Thyroid gland (tissue), 4 donors: Measurements from ENCODE around the gene MAGI1. TPM values are rescaled to one million over a fixed set of nuclear protein-coding genes. Genes with fewer than 3 reads are reported as not detected.
A peak's percentile ranks its signal among the peaks of the same experiment; 100 is the strongest.

Experiments
- DNase-seq, 2 donors: peaks; one replicate each; pipeline ENCODE4 v3.0.0-alpha.2; 2019
- H3K27ac ChIP-seq, 3 donors: fragments of 200-600 bp; sonication (generic); 1 replicate in 2 of 3; 2 replicates in 1 of 3; pipeline ENCODE4 v1.5.1; 2016 to 2019; ENCODE audit warnings: mild to moderate bottlenecking in 1 of 3, moderate library complexity in 1 of 3
- H3K27me3 ChIP-seq: fragments of 200-600 bp; sonication (generic); one replicate; pipeline ENCODE4 v1.5.1; 2019
- H3K36me3 ChIP-seq, 2 donors: fragments of 200-600 bp; sonication (generic); one replicate each; pipeline ENCODE4 v1.5.1; 2016 to 2019
- H3K4me1 ChIP-seq, 2 donors: fragments of 200-600 bp; sonication (generic); one replicate each; pipeline ENCODE4 v1.5.1; 2017 to 2019
- H3K4me3 ChIP-seq, 3 donors: fragments of 200-600 bp; sonication (generic); replicated peaks in 1 of 3; 1 replicate in 2 of 3; 2 replicates in 1 of 3; pipeline ENCODE4 v1.5.1; 2016; ENCODE audit warnings: mild to moderate bottlenecking in 1 of 3
- H3K9me3 ChIP-seq: fragments of 200-600 bp; sonication (generic); one replicate; pipeline ENCODE4 v1.5.1; 2017
- CTCF ChIP-seq, 6 experiments: fragments of 200-600 bp in 3 of 6; fragments of 450-650 bp in 3 of 6; sonication (generic) in 3 of 6; IDR thresholded peaks; one replicate each; pipeline ENCODE4 v1.5.1; 2016 to 2019; ENCODE audit warnings: antibody characterized with exemption in 6 of 6, mild to moderate bottlenecking in 2 of 6, inconsistent platforms in 1 of 6, moderate library complexity in 1 of 6
- POLR2A ChIP-seq, 2 donors: fragments of 450-650 bp; IDR thresholded peaks; one replicate each; pipeline ENCODE4 v1.6.1; 2017; ENCODE audit warnings: antibody characterized with exemption in 2 of 2, mild to moderate bottlenecking in 2 of 2, moderate library complexity in 1 of 2
- WGBS, 2 donors: methylation state at CpG; one replicate each; pipeline ENCODE4 v1.1.5; 2017; 5-methylcytosine and 5-hydroxymethylcytosine counted together
- intact Hi-C: fragments of 100-400 bp; cut with DNase I; formaldehyde crosslinking; loops from one replicate; pipeline ENCODE4 v1.15.1; 2023
- total RNA-seq, 4 donors: library from RNA; depleted of rRNA; stranded (reverse); fragments of >200 nt; gene quantifications; one replicate each; pipeline ENCODE4 v1.2.3, GENCODE V29; 2016

The MAGI1 gene
- total RNA-seq, 4 donors from 2014 or later, result 60.5 to 123 (median 87.5) TPM

GRCh38 chr3:65422154-65422553 is 616.6 kb downstream of the MAGI1 start:
- no peaks in the 10 kb centered on the region for H3K9me3 ChIP-seq
- TF ChIP-seq CTCF (IDR thresholded peaks at IDR 0.05) (no peak), POLR2A (IDR thresholded peaks at IDR 0.05) (no peak)
- intact Hi-C loops, result no loop called here
- DNase-seq, result no peak
- no peaks in the 10 kb centered on the region for H3K4me1 ChIP-seq
- H3K27me3 ChIP-seq, result no peaks in the 10 kb centered on the region
- 86 to 87% methylated on average over 3 of the region's 3 CpGs for WGBS, 2 donors
- H3K36me3 ChIP-seq, result no peaks in the 10 kb centered on the region
- H3K27ac ChIP-seq, result no peak overlapping the region
- no peak overlapping the region for H3K4me3 ChIP-seq

GRCh38 chr3:65419233-65419632 is 619.5 kb downstream of the MAGI1 start:
- intact Hi-C loops, result no loop called here
- TF ChIP-seq CTCF (IDR thresholded peaks at IDR 0.05) (no peak), POLR2A (IDR thresholded peaks at IDR 0.05) (no peak)
- H3K27me3 ChIP-seq, result no peaks in the 10 kb centered on the region
- no peaks in the 10 kb centered on the region for H3K4me1 ChIP-seq
- no peak overlapping the region for H3K4me3 ChIP-seq
- DNase-seq, result no peak
- H3K27ac ChIP-seq, result no peak overlapping the region
- H3K9me3 ChIP-seq, result no peaks in the 10 kb centered on the region
- no peaks in the 10 kb centered on the region for H3K36me3 ChIP-seq
- 92 to 93% methylated on average over 2 of the region's 2 CpGs for WGBS, 2 donors

- H3K4me1 ChIP-seq, result peaks cover 4 to 19% of the 10 kb centered on the region in 2 donors
- H3K27me3 ChIP-seq, result no peaks in the 10 kb centered on the region
- H3K36me3 ChIP-seq, result no peaks in the 10 kb centered on the region
- no peak for DNase-seq
- H3K9me3 ChIP-seq, result no peaks in the 10 kb centered on the region
- H3K4me3 ChIP-seq, result no peak overlapping the region
- WGBS, 2 donors, result 87 to 93% methylated on average over 3 of the region's 3 CpGs
- TF ChIP-seq CTCF (IDR thresholded peaks at IDR 0.05), result no peak
- TF ChIP-seq POLR2A (IDR thresholded peaks at IDR 0.05), result no peak
- no peak overlapping the region for H3K27ac ChIP-seq
- intact Hi-C loops, result no loop called here
Measured at GRCh38 chr3:65413891-65414290, 624.8 kb downstream of the MAGI1 start.

GRCh38 chr3:65412588-65412987 is 626.1 kb downstream of the MAGI1 start:
- DNase-seq, result peak; percentile 90 to 91
- Histone ChIP-seq H3K4me3 (no peak overlapping the region), H3K36me3 (no peaks in the 10 kb centered on the region), H3K4me1 (peaks cover 4 to 19% of the 10 kb centered on the region in 2 donors), H3K27me3 (no peaks in the 10 kb centered on the region), H3K9me3 (no peaks in the 10 kb centered on the region), H3K27ac (no peak overlapping the region)
- intact Hi-C loops, result no loop called here
- 24 to 26% methylated on average over 2 of the region's 2 CpGs for WGBS, 2 donors
- peak in 5 of 6 experiments; percentile 38 to 81 (median 55) for TF ChIP-seq CTCF (IDR thresholded peaks at IDR 0.05)
- TF ChIP-seq POLR2A (IDR thresholded peaks at IDR 0.05), result no peak

DNA sequence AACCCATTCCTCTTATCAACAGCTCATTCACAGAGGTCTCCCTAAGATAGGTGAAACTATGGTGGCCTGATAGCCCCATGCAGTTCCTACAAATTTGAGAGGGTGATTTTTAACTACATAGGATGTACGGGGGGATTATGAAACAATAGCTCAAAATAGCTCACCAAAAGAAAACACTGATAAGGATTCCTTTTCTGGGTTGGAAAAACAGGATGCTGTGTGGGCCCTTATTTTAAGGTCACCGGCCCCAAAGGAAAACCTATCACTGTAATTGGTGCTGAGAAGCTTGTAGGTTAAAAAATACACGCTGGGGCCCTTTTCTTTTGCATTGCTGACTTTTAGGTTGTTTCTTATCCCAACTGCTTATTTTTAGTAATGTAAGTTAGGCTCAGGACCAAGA is 627.4 kb downstream of the MAGI1 start:
- 50 to 56% methylated on average over 3 of the region's 3 CpGs for WGBS, 2 donors
- no peak overlapping the region for H3K27ac ChIP-seq
- peaks cover 4 to 19% of the 10 kb centered on the region in 2 donors for H3K4me1 ChIP-seq
- no peak overlapping the region for H3K4me3 ChIP-seq
- no peaks in the 10 kb centered on the region for H3K27me3 ChIP-seq
- TF ChIP-seq CTCF (IDR thresholded peaks at IDR 0.05) (no peak), POLR2A (IDR thresholded peaks at IDR 0.05) (no peak)
- H3K36me3 ChIP-seq, result no peaks in the 10 kb centered on the region
- intact Hi-C loops, result no loop called here
- no peak for DNase-seq
- H3K9me3 ChIP-seq, result no peaks in the 10 kb centered on the region
